GM21360 (cell line): ENCODE results near the gene UGT1A5.
"Not testable (repeated sequence)": the region's sequence is repeated elsewhere in the genome, so short reads cannot be mapped to it uniquely, and the experiment has no call there.

Source experiments
- ATAC-seq: cut with Tn5 transposase; IDR thresholded peaks from one replicate; pipeline ENCODE4 v1.9.1; 2021; ENCODE audit warnings: mild to moderate bottlenecking, moderate library complexity; ENCODE audit not compliant: unreplicated experiment

UGT1A5 gene

DNA sequence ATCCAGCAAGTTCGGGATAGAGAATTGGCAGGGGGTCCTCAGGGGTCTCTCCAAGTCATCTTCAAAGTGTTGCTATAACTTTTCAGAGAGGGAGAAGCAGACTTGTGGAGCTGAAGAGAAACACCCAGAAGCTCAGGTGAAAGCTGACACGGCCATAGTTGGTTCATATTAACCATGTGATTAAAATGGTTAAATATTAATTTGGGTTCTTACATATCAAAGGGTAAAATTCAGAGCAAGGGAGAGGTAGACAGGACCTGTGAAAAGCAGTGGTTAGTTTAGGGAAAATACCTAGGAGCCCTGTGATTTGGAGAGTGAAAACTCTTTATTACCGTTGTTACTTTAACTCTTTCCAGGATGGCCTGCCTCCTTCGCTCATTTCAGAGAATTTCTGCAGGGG lies 20.1 kb upstream of the UGT1A5 start, which contains the start of gene UGT1A6:
Gene UGT1A6, plus strand, starts transcription at position 243 of the 400 bp plus-strand sequence. Its CDS starts 115 bp downstream, at position 358.
- no peak for ATAC-seq

DNA sequence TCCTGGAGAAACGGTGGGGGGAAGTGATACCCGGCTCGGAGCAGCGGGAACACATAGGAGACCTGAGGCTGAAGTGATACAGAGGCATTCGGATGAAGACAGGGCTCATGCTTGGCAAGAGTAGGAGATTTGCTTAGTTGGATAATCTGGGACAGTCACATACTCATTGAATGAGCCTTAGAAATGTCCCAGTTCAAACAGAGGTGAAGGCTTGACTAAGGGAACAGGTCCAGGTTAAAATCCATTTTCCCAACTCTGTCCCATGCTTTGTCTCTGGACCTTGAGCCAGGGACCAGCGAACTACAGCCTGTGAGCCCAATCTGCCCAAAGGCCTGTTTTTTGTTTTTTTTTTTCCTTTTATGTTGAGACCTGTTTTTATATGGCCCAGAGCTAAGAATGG lies 18.7 kb upstream of the UGT1A5 start:
- ATAC-seq, result no peak

DNA sequence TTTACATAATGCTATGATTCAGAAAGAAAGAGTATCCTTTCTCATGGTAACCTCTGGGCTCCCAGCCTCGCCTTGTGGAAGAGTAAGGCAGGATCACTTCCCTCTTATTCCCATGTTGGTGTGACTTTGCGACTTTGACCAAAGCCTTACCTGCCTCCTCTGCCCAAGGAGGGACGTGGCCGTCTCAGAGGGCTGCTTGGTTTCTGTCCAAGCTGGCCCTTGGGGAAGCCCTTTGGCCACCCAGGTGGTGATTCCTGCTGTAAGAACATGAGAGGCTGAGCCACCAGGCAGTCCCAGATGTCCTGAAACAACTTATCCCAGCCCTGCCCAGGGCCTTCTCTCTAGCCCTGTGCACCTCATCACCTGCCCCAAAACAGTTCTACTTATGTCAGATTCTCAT lies 14.0 kb upstream of the UGT1A5 start:
- no peak for ATAC-seq

DNA sequence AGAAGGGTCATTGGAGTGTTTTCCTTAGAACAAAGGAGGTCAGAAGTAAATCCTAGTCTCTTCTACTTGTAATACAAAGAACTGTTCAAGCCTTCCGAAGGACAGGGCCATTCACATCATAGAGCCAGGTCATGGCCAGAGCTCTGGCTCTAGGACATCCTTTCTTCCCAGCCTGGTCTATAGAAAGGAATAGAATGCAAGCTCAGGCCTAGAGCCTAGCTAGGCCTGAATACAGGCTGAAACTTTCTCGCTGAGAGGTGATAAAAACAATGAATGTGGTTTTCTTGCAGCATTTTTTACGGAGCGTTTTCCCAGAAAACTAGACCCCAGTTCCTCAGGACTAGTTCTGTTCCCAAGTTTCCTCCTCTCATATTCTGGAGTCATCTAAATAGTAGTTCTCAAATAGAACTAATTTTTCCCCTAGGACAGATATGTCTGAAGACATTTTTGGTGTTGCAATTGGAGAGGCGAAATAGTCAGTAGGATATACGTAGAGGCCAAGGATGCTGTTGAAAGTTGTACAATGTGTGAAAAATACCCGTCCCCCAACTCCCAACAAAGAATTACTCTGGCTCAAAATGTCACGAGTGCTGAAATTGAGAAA lies 13.2 kb upstream of the UGT1A5 start:
- ATAC-seq, result no peak

DNA sequence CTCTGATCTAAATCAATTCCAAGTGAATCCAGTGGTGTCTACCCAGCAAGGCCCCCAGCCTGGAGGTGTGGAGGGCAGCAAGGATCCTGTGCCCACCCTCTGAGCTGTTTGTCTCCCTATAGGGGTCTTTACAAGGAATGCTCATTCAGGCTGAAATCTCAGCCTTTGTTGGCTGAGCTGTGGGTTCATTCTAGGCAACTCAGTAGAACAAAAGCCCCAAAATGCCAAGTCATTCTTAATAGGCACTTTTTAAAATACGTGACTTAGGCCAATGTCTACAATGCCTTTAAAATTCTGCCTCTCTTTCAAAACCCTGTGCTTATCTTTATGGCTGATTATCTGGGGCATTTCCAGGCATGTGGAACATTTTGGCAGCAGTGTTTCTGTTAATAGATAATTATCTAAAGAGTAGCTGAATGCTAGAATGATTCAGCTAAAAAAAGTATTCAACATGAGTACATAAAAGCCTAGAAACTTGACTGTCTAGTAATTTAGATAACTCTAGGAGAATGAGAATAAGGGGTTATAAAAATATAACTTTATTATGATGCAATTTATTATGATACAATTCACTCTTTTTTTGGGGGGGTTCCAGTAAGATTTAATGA lies 12.6 kb upstream of the UGT1A5 start:
- no peak for ATAC-seq

DNA sequence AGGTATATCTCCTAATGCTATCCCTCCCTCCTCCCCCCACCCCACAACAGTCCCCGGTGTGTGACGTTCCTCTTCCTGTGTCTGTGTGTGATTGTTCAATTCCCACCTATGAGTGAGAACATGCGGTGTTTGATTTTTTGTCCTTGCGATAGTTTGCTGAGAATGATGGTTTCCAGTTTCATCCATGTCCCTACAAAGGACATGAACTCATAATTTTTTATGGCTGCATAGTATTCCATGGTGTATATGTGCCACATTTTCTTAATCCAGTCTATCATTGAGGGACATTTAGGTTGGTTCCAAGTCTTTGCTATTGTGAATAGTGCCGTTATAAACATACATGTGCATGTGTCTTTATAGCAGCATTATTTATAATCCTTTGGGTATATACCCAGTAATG lies 11.9 kb upstream of the UGT1A5 start:
- not testable (repeated sequence) for ATAC-seq

DNA sequence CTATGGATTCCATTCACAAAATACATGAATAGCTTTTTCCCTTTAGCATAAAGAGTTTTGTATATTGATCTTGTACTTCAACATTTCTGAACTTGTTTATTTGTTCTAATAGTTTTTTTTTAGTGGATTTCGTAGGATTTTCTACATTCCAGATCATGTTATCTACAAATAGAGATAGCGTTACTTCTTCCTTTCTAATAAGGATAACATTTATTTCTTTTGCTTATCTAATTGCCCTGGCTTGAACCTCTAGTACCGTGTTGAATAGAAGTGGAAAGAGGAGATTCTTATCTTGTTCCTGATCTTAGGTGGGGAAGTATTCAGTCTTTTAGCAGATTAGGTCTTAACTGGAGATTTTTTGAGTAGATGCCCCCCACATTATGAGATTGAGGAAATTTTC lies 10.5 kb upstream of the UGT1A5 start:
- ATAC-seq, result no peak

DNA sequence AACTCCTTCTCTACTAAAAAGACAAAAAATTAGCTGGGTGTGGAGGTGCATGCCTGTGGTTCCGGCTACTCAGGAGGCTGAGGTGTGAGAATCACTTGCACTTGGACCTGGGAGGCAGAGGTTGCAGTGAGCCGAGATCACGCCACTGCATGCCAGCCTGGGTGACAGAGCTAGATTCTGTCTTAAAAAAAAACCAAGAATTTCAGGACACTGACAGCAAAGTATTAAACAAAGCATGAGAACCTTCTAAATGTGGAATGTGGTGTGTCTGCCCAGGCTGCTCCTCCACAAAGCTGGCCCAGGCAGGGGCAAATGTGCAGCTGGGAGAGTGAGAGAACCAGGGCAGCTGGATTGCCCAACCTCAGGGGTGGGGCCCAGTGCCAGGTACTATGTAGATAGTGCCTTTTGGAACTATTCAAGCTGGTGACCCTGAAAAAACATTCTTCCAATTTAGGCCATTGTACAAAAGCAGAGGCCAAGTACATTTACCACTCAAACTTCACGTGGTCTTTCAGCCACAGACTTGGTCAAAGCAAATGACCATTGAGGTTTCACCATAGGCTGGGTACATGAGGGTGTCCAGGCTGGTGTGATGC lies 6.7 kb upstream of the UGT1A5 start:
- no peak for ATAC-seq

DNA sequence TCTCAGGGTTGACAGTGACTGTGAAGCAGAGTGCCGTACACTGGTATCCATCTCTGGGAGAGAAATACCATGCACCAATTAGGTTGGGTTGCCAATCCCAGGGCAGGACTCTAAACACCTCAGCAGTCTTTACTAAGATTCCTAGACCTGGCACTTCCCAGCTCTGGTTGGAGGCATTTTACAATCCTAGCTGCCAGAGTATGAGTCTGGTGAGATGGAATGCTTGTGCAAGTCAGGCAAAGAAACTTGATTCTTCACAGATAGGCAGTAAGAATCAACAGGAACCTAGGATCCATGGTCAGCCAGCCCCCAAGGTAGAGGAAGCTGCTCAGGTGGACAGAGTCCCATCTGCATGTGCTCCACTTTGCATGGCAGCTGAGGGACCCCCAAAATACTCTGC lies 6.0 kb upstream of the UGT1A5 start:
- ATAC-seq, result no peak

DNA sequence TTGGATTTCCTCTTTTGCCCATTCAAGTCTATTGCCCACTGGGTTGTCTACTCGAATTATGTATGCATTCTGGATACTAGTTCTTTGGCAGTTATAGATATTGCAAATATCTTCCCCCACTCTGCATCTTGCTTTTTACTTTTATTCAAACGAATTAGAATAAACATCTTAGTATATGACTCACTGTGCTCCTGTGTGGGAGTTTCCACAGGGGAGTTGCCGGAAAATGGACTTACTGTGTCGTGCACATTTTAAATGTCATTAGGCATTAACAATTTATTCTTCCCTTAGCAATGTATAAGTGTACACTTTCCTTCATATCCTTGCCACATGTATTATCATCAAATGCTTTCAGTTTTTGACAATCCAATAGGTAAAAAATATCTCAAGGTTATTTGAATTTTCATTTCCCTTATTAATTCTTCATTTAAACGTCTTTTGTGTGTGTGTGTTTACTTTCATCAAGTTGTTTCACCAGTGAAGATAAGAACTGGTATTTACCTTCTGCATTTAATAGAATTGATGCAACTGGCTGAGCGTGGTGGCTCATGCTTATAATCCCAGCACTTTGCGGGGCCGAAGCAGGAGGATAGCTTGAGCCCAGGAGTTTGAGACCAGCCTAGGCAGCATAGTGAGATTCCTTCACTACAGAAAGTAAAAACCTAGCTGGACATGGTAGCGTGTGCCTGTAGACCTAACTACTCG lies 4.6 kb upstream of the UGT1A5 start:
- ATAC-seq, result no peak

DNA sequence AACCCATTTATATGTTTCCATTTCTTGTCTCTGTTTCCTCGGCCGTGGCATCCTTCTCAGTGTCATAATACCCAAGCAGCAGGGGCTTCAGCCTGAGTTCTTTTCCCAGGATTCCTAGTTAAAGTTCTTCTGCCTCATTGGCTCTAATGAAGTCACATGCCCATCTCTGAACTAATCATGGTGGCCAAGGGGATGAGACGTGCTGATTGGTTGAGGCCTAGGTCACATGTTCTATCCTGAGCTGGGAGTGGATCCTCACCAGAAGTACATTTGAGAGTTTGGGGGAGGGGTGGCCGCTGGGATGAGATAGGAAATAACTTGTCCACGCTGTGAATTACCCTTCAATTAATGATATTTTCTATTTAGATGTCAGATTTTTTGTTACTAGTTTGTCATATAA lies 3.8 kb upstream of the UGT1A5 start:
- ATAC-seq, result no peak

DNA sequence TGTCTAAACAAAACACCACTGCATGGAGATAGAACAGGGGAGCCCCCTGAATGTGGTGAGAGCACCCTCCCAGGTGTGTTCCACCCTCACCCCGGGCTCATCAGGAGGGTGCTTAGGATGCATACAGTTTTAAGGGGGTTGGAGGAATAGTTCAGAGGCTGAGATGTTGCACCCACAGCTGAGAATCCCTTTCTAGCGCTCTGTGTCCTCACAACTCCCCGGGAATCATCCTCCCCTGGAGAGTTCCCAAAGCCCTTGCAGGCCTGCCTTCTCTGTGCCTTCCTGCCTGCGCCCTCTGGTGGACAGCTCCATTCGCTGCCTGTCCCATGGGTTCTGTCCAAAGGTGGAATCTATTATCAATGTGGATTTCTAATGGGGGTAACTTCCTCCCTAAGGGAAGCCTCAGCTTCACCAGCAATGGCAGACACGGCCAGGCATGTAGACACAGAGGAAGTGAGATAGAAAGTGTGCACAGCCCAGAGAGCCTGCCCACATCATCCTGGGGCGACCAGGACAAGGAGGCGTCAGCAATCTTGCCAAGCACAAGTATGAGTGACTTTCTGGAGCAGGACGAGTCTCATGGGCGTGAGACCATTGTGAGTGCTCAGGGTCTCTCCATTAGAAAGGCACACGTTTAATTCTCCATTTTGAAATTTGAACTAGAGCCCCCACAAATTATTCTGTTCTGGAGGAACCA lies 1.2 kb upstream of the UGT1A5 start:
- no peak for ATAC-seq

DNA sequence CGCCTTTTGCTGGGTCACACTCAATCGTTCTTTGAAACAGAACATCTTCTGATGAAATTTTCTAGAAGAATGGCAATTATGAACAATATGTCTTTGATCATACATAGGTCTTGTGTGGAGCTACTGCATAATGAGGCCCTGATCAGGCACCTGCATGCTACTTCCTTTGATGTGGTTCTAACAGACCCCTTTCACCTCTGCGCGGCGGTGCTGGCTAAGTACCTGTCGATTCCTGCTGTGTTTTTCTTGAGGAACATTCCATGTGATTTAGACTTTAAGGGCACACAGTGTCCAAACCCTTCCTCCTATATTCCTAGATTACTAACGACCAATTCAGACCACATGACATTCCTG lies 532 bp downstream of the UGT1A5 start:
- ATAC-seq, result no peak

DNA sequence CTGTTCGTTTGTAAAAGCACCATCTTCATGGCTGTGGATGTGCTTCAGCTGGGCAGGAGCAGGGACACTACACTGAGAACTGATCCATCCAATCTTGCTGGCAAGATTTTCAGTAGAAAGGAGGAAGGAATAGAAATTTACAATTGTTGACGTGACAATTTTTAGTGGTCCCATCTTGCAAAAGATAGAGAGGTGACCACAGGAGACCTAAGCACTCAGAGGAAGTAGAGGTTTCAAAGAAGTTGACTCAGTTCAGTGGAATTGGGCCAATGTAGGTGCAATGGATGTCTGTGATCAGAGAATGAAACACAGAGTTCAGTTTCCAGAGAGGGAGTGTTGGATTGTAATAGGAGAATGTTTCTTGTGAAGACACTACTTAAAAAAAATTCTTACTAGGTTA lies 1.4 kb downstream of the UGT1A5 start:
- no peak for ATAC-seq

DNA sequence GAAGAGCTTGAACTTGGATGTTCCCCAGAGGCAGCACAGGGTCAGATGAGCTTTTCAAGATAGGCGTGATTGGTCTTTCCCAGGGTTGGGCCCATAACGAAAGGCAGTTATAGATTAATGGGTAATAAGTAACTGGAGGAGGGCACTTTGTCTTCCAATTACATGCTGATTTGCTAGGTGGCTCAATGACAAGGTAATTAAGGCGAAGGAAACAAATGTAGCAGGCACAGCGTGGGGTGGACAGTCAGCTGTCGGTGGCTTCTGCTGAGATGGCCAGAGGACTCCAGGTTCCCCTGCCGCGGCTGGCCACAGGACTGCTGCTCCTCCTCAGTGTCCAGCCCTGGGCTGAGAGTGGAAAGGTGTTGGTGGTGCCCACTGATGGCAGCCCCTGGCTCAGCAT lies 5.8 kb downstream of the UGT1A5 start, which contains the start of gene UGT1A4:
Gene UGT1A4, plus strand, starts transcription at position 185 of the 400 bp plus-strand sequence. Its CDS starts 85 bp downstream, at position 270.
- no peak for ATAC-seq

DNA sequence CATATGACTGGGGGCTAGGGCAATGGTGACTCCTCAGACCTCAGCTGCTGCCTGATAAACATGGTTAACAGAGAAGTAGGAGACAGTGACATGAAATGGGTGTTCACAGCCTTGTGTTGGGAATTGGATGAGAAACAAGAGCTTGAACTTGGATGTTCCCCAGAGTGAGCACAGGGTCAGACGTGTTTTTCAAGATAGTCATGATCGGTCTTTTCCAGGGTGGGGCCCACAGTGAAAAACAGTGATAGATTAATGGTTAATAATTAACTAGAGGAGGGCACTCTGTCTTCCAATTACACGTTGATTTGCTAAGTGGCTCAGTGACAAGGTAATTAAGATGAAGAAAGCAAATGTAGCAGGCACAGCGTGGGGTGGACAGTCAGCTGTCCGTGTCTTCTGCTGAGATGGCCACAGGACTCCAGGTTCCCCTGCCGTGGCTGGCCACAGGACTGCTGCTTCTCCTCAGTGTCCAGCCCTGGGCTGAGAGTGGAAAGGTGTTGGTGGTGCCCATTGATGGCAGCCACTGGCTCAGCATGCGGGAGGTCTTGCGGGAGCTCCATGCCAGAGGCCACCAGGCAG lies 16.1 kb downstream of the UGT1A5 start, which contains the start of gene UGT1A3:
Gene UGT1A3, plus strand, starts transcription at position 320 of the 579 bp plus-strand sequence. Its CDS starts 85 bp downstream, at position 405.
- no peak for ATAC-seq

DNA sequence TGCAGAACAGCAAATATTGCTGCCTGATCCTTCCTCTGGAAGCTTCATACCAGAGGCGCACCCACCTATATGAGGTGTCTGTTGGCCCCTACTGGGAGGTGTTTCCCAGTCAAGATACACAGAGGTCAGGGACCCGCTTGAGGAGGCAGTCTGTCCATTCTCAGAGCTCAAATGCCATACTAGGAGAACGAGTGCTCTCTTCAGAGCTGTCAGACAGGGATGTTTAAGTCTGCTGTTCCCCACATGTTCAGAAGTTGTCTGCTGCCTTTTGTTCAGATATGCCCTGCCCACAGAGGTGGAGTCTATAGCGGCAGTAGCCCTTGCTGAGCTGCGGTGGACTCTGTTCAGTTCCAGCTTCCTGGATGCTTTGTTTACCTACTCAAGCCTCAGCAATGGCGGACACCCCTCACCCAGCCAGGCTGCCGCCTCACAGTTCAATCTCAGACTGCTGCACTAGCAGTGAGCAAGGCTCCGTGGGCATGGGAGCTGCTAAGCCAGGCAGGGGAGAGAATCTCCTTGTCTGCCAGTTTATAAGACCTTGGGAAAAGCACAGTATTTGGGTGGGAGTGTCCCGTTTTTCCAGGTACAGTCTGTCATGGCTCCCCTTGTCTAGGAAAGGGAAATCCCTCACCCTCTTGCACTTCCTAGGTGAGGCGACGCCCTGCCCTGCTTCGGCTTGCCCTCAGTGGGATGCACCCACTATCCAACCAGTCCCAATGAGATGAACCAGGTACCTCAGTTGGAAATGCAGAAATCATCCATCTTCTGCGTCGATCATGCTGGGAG lies 24.4 kb downstream of the UGT1A5 start:
- ATAC-seq, result not testable (repeated sequence)

DNA sequence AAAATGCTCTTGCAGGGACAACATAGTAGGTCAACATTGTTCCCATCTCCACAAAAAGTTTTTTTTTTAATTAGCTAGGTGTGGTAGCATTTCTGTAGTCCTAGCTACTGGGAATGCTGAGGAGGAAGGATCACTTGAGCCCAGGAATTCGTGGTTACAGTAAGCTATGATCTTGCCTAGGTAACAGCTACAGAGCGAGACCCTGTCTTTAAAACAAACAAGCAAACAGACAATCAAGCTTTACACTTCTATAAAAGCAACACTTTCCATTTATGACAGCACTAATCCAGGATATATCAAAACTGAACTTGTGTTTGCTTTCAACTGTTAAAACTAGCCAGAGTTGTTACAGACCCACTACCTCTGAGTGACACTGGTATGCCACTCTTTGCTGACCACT lies 28.2 kb downstream of the UGT1A5 start:
- no peak for ATAC-seq

DNA sequence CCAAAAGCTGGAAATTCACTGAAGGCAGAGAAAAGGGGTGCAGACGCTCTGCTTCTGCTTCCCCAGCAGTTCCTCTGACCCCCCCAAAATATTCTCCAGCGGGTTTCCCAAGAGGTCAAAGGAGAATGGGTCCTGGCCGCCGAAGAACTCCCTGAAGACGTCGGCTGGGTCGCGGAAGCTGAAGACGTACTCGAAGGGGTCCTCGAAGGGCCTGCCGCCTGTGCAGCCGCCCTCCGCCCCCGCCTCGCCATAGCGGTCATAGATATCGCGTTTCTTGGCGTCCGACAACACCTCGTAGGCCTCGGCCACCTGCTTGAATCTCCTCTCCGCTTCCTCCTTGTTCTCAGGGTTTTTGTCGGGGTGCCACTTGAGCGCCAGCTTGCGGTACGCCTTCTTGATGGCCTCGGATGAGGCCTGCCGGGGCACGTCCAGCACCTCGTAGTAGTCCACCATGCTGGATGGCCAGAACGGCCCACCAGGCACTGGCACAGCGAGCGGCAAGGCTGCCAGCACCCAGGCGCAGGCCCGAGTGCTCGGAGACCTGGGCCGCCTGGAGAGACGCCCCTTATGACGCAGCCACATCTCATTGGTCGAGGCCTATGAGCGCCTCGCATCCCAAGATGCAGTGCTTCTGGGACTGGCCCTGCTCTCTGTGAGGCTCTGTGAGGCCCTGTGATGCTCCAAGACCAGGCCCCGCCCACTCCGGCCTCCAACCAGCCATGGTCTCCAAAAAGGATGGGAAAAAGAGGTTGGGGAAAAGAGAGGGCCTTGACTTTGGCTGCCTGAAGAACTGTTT lies 31.0 kb downstream of the UGT1A5 start:
- no peak for ATAC-seq
